HCT116 (cell line): ENCODE data around the gene KRTAP4-6. TPM values are rescaled to one million over a fixed set of nuclear protein-coding genes. Genes with fewer than 3 reads are reported as not detected.
A peak's percentile ranks its signal among the peaks of the same experiment; 100 is the strongest.

Source experiments
- ATAC-seq: fragments of 200-7000 bp; cut with Tn5 transposase; 2 replicates; pipeline ENCODE4 v1.9.1; 2020; ENCODE audit warnings: mild to moderate bottlenecking, moderate library complexity
- BruUV-seq: library from RNA; stranded (reverse); fragments of 400-500 nt; replicated peaks from 2 replicates; lab custom pipeline; 2021; lab: Mats Ljungman, UMichigan
- CTCF ChIA-PET: fragments of 300-600 bp; sonication (Branson Sonifier 250); formaldehyde crosslinking; loops from one replicate; lab custom pipeline; 2021; ENCODE audit warnings: antibody characterized with exemption; lab: Charles Lee
- POLR2A ChIA-PET: fragments of 300-600, 350-600 bp; sonication (Branson Sonifier 250); formaldehyde crosslinking; loops from one replicate; lab custom pipeline; 2021; ENCODE audit warnings: antibody characterized with exemption; lab: Charles Lee
- RAD21 ChIA-PET, 2 experiments: fragments of 300-600 bp; sonication (Branson Sonifier 250); formaldehyde crosslinking; loops; one replicate each; lab custom pipeline; 2023; ENCODE audit warnings: low total read pairs in 2 of 2; ENCODE audit not compliant: uncharacterized antibody in 2 of 2, unreplicated experiment in 2 of 2, low non-redundant PET in 1 of 2; lab: Charles Lee
- DNase-seq: peaks from one replicate; pipeline ENCODE4 v3.0.0-alpha.2; 2010; ENCODE audit warnings: low read depth, low spot score
- H2AFZ ChIP-seq: fragments of 200-600 bp; shearing (Covaris generic), sonication (generic); 2 replicates; pipeline ENCODE4 v1.6.1; 2017; ENCODE audit warnings: low read depth, mixed run types, mixed read lengths, antibody characterized with exemption, low read length; ENCODE audit not compliant: poor library complexity, severe bottlenecking
- H3K27ac ChIP-seq: 2 replicates; pipeline ENCODE4 v1.5.1; 2012; ENCODE audit warnings: low read depth, low read length
- H3K27me3 ChIP-seq: fragments of 200-600 bp; sonication (generic); 2 replicates; pipeline ENCODE4 v1.6.1; 2016; ENCODE audit warnings: mixed run types, low read length, mixed read lengths; ENCODE audit not compliant: insufficient read depth
- H3K36me3 ChIP-seq, 2 experiments: fragments of 200-500 bp in 1 of 2; fragments of 200-600 bp in 1 of 2; sonication (Bioruptor generic) in 1 of 2; sonication (generic) in 1 of 2; 2 replicates each; pipeline versions ENCODE4 v1.5.1 to v1.6.1; 2014 to 2016; ENCODE audit warnings: low read length in 2 of 2, inconsistent platforms in 1 of 2, mixed read lengths in 1 of 2, mixed run types in 1 of 2; ENCODE audit not compliant: insufficient read depth in 2 of 2, control insufficient read depth in 1 of 2
- H3K4me1 ChIP-seq, 2 experiments: fragments of 200-600 bp in 1 of 2; sonication (generic) in 1 of 2; 2 replicates each; pipeline versions ENCODE4 v1.5.1 to v1.6.1; 2012 to 2017; ENCODE audit warnings: low read length in 2 of 2, inconsistent platforms in 1 of 2, mild to moderate bottlenecking in 1 of 2, mixed read lengths in 1 of 2, mixed run types in 1 of 2, moderate library complexity in 1 of 2; ENCODE audit not compliant: insufficient read depth in 2 of 2, control insufficient read depth in 1 of 2
- H3K4me2 ChIP-seq: fragments of 200-600 bp; sonication (generic); 2 replicates; pipeline ENCODE4 v1.6.1; 2017; ENCODE audit warnings: mixed run types, low read length, mixed read lengths
- H3K4me3 ChIP-seq, 2 experiments: fragments of 200-600 bp in 1 of 2; sonication (generic) in 1 of 2; replicated peaks in 1 of 2; 2 replicates each; pipeline ENCODE4 v1.5.1; 2011 to 2016; ENCODE audit warnings: low read length in 2 of 2, control low read depth in 1 of 2, low read depth in 1 of 2, mild to moderate bottlenecking in 1 of 2, mixed read lengths in 1 of 2, mixed run types in 1 of 2
- H3K79me2 ChIP-seq: fragments of 200-600 bp; sonication (generic); 2 replicates; pipeline ENCODE4 v1.6.1; 2017; ENCODE audit warnings: mild to moderate bottlenecking, mixed run types, low read length, moderate library complexity, mixed read lengths; ENCODE audit not compliant: insufficient read depth
- H3K9ac ChIP-seq: fragments of 200-600 bp; sonication (generic); 2 replicates; pipeline ENCODE4 v1.6.1; 2016; ENCODE audit warnings: low read length, mixed read lengths
- H3K9me2 ChIP-seq: fragments of 200-600 bp; sonication (generic), shearing (Covaris generic); 2 replicates; pipeline ENCODE4 v1.6.1; 2017; ENCODE audit warnings: mixed run types, mild to moderate bottlenecking, moderate library complexity; ENCODE audit not compliant: insufficient read depth
- H3K9me3 ChIP-seq, 2 experiments: fragments of 200-500 bp in 1 of 2; fragments of 200-600 bp in 1 of 2; sonication (Bioruptor generic) in 1 of 2; sonication (generic) in 1 of 2; 2 replicates each; pipeline ENCODE4 v1.6.1; 2014 to 2017; ENCODE audit warnings: low read length in 2 of 2, mixed read lengths in 2 of 2, inconsistent platforms in 1 of 2, low read depth in 1 of 2, mild to moderate bottlenecking in 1 of 2, mixed run types in 1 of 2, moderate library complexity in 1 of 2; ENCODE audit not compliant: control insufficient read depth in 1 of 2, insufficient read depth in 1 of 2
- H4K20me1 ChIP-seq: fragments of 200-600 bp; sonication (generic), shearing (Covaris generic); 2 replicates; pipeline ENCODE4 v1.6.1; 2017; ENCODE audit warnings: mixed run types, mild to moderate bottlenecking, moderate library complexity; ENCODE audit not compliant: insufficient read depth
- CBX3 ChIP-seq: IDR thresholded peaks from 2 replicates; pipeline ENCODE4 v1.6.1; 2012; ENCODE audit warnings: low read depth
- EZH2 ChIP-seq: fragments of 200-600 bp; sonication (generic); IDR thresholded peaks from 2 replicates; pipeline ENCODE4 v1.6.1; 2017; ENCODE audit warnings: antibody characterized with exemption, mixed run types
- FOSL1 ChIP-seq: IDR thresholded peaks from 2 replicates; pipeline ENCODE4 v1.6.1; 2012; ENCODE audit warnings: low read depth
- REST ChIP-seq: IDR thresholded peaks from 2 replicates; pipeline ENCODE4 v1.6.1; 2012; ENCODE audit warnings: low read depth
- YY1 ChIP-seq: IDR thresholded peaks from 2 replicates; pipeline ENCODE4 v1.6.1; 2011; ENCODE audit warnings: low read length, low read depth, moderate library complexity, mild to moderate bottlenecking; ENCODE audit not compliant: insufficient replicate concordance; ENCODE audit errors: extremely low read depth
- intact Hi-C: fragments of 100-400 bp; cut with micrococcal nuclease; formaldehyde crosslinking; loops from 2 replicates; pipeline ENCODE4 v1.10.0; 2022
- total RNA-seq: library from RNA; stranded (reverse); gene quantifications from one replicate; pipeline ENCODE4 v1.2.1, GENCODE V29; 2021; ENCODE audit not compliant: unreplicated experiment

Gene KRTAP4-6
- total RNA-seq, 1 experiment from 2014 or later, result not detected

- DNase-seq (no peak), ATAC-seq (no peak)
- peaks cover 0 to 16% of the 10 kb centered on the region in 2 experiments; a peak in 2 of 4 replicates for H3K36me3 ChIP-seq
- H3K27me3 ChIP-seq, result no peaks in the 10 kb centered on the region
- RAD21 ChIA-PET, result no interaction called here
- POLR2A ChIA-PET, result no interaction called here
- H3K4me3 ChIP-seq, result no peak overlapping the region
- no TSS peak for BruUV-seq
- no peaks in the 10 kb centered on the region for H3K79me2 ChIP-seq
- H3K9ac ChIP-seq, result peak overlapping the region; percentile 45
- peaks cover 13 to 52% of the 10 kb centered on the region in 2 experiments for H3K4me1 ChIP-seq
- H4K20me1 ChIP-seq, result no peaks in the 10 kb centered on the region
- H3K27ac ChIP-seq, result peak overlapping the region; percentile 75; the same call in 1 of the 2 replicates
- TF ChIP-seq EZH2, result no peak
- TF ChIP-seq YY1, result no peak
- intact Hi-C loops, result no loop called here
- H2AFZ ChIP-seq, result no peak overlapping the region
- H3K9me3 ChIP-seq, result peaks cover 0 to 5% of the 10 kb centered on the region in 2 experiments; a peak in 1 of 4 replicates
- no peaks in the 10 kb centered on the region for H3K9me2 ChIP-seq
- CTCF ChIA-PET, result no interaction called here
- H3K4me2 ChIP-seq, result peak overlapping the region; percentile 59
Measured at GRCh38 chr17:41103896-41104295, 36.4 kb downstream of the KRTAP4-6 start.

- CTCF ChIA-PET, result no interaction called here
- RAD21 ChIA-PET, result no interaction called here
- POLR2A ChIA-PET, result no interaction called here
- Histone ChIP-seq H3K4me1 (peaks cover 13 to 56% of the 10 kb centered on the region in 2 experiments), H3K79me2 (no peaks in the 10 kb centered on the region), H3K4me2 (peak within 1 kb of the TSS; percentile 19; the same call in 1 of the 2 replicates), H3K27ac (peak within 1 kb of the TSS; percentile 75), H3K9me3 (no peaks in the 10 kb centered on the region)
- BruUV-seq, result no TSS peak
- no peak for DNase-seq
- TF ChIP-seq REST (no peak), CBX3 (no peak), FOSL1 (no peak)
- TF ChIP-seq, all 23 proteins: peak for 0
- intact Hi-C loops, result no loop called here
- no peaks in the 10 kb centered on the region for H3K27me3 ChIP-seq
- peak within 1 kb of the TSS; percentile 8; the same call in 1 of the 2 replicates for H3K9ac ChIP-seq
- H2AFZ ChIP-seq, result no peak within 1 kb of the TSS
- no peak for ATAC-seq
- peaks cover 0 to 4% of the 10 kb centered on the region in 2 experiments; a peak in 1 of 4 replicates for H3K36me3 ChIP-seq
- H3K4me3 ChIP-seq, result no peak within 1 kb of the TSS
- no peaks in the 10 kb centered on the region for H4K20me1 ChIP-seq
- H3K9me2 ChIP-seq, result no peaks in the 10 kb centered on the region
Measured at GRCh38 chr17:41101586-41102259, 38.6 kb downstream of the KRTAP4-6 start, which contains the start of gene KRTAP4-16. TSS of gene KRTAP4-16 (minus strand) at chr17:41102209. CDS start at chr17:41102209, 0 bp downstream.
